Neural progenitor cell (in vitro differentiated cells): ENCODE results near the gene CA10. TPM values are rescaled to one million over a fixed set of nuclear protein-coding genes. Genes with fewer than 3 reads are reported as not detected.

ENCODE experiments used
- DNase-seq: peaks from one replicate; pipeline ENCODE4 v3.0.0-alpha.2; 2016; ENCODE audit warnings: low spot score
- H2AFZ ChIP-seq: fragments of 200-600 bp; sonication (generic); replicated peaks from 2 replicates; pipeline ENCODE4 v1.6.1; 2016; ENCODE audit warnings: antibody characterized with exemption
- H3F3A ChIP-seq: fragments of 200-600 bp; sonication (generic); 2 replicates; pipeline ENCODE4 v1.6.1; 2016; ENCODE audit warnings: antibody characterized with exemption, low read depth
- H3K27ac ChIP-seq: fragments of 200-600 bp; sonication (generic); 2 replicates; pipeline ENCODE4 v1.5.1; 2016; ENCODE audit warnings: mild to moderate bottlenecking
- H3K27me3 ChIP-seq: fragments of 200-600 bp; sonication (generic); 2 replicates; pipeline ENCODE4 v1.6.1; 2016; ENCODE audit warnings: mild to moderate bottlenecking, moderate library complexity
- H3K36me3 ChIP-seq: fragments of 200-600 bp; sonication (generic); 2 replicates; pipeline ENCODE4 v1.5.1; 2016
- H3K4me1 ChIP-seq: fragments of 200-600 bp; sonication (generic); 2 replicates; pipeline ENCODE4 v1.6.1; 2016; ENCODE audit warnings: mixed run types
- H3K4me2 ChIP-seq: fragments of 200-600 bp; sonication (generic); 2 replicates; pipeline ENCODE4 v1.6.1; 2016
- H3K4me3 ChIP-seq: fragments of 200-600 bp; sonication (generic); 2 replicates; pipeline ENCODE4 v1.5.1; 2016
- H3K79me2 ChIP-seq: fragments of 200-600 bp; sonication (generic); 2 replicates; pipeline ENCODE4 v1.6.1; 2016; ENCODE audit warnings: low read depth
- H3K9ac ChIP-seq: fragments of 200-600 bp; sonication (generic); 2 replicates; pipeline ENCODE4 v1.6.1; 2016
- H3K9me3 ChIP-seq: fragments of 200-600 bp; sonication (generic); 2 replicates; pipeline ENCODE4 v1.5.1; 2016; ENCODE audit warnings: low read depth
- H4K20me1 ChIP-seq: fragments of 200-600 bp; sonication (generic); 2 replicates; pipeline ENCODE4 v1.6.1; 2016; ENCODE audit warnings: low read depth
- H3K27ac Mint-ChIP-seq: 3 replicates; pipeline ENCODE4 v1.8.0; 2021; ENCODE audit warnings: mixed read lengths
- H3K27me3 Mint-ChIP-seq: 2 replicates; pipeline ENCODE4 v1.8.0; 2022; ENCODE audit warnings: low read depth, mild to moderate bottlenecking, inconsistent platforms, moderate library complexity, mixed read lengths; ENCODE audit not compliant: insufficient read depth
- H3K36me3 Mint-ChIP-seq: 3 replicates; pipeline ENCODE4 v1.8.0; 2021; ENCODE audit warnings: mixed read lengths
- H3K4me1 Mint-ChIP-seq: 3 replicates; pipeline ENCODE4 v1.8.0; 2021; ENCODE audit warnings: mixed read lengths
- H3K4me3 Mint-ChIP-seq: 3 replicates; pipeline ENCODE4 v1.8.0; 2021; ENCODE audit warnings: mild to moderate bottlenecking, moderate library complexity, mixed read lengths
- H3K9me3 Mint-ChIP-seq: 3 replicates; pipeline ENCODE4 v1.8.0; 2020; ENCODE audit warnings: mixed read lengths
- EZH2 ChIP-seq: fragments of 200-600 bp; sonication (generic); IDR thresholded peaks from 2 replicates; pipeline ENCODE4 v1.6.1; 2017; ENCODE audit warnings: antibody characterized with exemption, mild to moderate bottlenecking, moderate library complexity
- EZH2phosphoT487 ChIP-seq: fragments of 200-600 bp; sonication (generic); IDR thresholded peaks from 2 replicates; pipeline ENCODE4 v1.6.1; 2017; ENCODE audit warnings: antibody characterized with exemption
- total RNA-seq: library from RNA; depleted of rRNA; stranded (reverse); fragments of >200 nt; gene quantifications from 2 replicates; pipeline ENCODE4 v1.2.3, GENCODE V29; 2015; ENCODE audit warnings: low replicate concordance
- TF ChIP-seq, protein P1 (sequence below): fragments of 200-600 bp; sonication (generic); IDR thresholded peaks from 2 replicates; pipeline ENCODE4 v1.5.1; 2017; ENCODE audit warnings: antibody characterized with exemption, mild to moderate bottlenecking

The CA10 gene
- total RNA-seq, 1 donor from 2014 or later: 0.65 TPM

DNA sequence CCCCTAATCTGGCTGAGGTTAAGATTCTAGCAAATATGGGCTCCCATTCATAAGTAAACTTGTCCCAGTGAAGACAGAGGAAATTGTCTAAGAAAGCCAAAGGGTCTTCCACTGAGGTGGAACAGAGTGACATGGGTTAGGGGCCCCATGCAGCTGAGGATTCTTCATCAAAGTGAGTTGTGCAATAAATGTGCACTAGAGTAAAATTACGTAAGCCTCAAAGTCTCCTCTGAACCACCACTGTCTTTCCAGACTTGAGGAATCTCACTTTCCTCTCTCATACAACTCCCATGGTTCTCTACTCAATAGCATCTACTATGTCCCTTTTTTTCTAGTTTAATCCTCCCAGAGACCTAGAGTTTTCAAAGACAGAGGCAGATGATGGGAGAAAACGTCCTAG, 132.4 kb downstream of the CA10 start:
- no peaks in the 10 kb centered on the region for H3K36me3 Mint-ChIP-seq
- H3K4me1 Mint-ChIP-seq: peaks cover 12% of the 10 kb centered on the region
- H3F3A ChIP-seq: no peaks in the 10 kb centered on the region
- H3K36me3 ChIP-seq: no peaks in the 10 kb centered on the region
- H3K4me3 Mint-ChIP-seq: no peak overlapping the region
- H4K20me1 ChIP-seq: no peaks in the 10 kb centered on the region
- no peak overlapping the region for H3K9ac ChIP-seq
- H3K27ac ChIP-seq: no peak overlapping the region
- no peaks in the 10 kb centered on the region for H3K79me2 ChIP-seq
- no peaks in the 10 kb centered on the region for H3K9me3 Mint-ChIP-seq
- H3K9me3 ChIP-seq: no peaks in the 10 kb centered on the region
- H3K27me3 ChIP-seq: no peaks in the 10 kb centered on the region
- no peak for DNase-seq
- H3K27ac Mint-ChIP-seq: no peak overlapping the region
- peaks cover 3% of the 10 kb centered on the region for H3K4me1 ChIP-seq
- no peak overlapping the region for H3K4me2 ChIP-seq
- TF ChIP-seq EZH2 (no peak), EZH2phosphoT487 (no peak)
- TF ChIP-seq, protein P1, sequence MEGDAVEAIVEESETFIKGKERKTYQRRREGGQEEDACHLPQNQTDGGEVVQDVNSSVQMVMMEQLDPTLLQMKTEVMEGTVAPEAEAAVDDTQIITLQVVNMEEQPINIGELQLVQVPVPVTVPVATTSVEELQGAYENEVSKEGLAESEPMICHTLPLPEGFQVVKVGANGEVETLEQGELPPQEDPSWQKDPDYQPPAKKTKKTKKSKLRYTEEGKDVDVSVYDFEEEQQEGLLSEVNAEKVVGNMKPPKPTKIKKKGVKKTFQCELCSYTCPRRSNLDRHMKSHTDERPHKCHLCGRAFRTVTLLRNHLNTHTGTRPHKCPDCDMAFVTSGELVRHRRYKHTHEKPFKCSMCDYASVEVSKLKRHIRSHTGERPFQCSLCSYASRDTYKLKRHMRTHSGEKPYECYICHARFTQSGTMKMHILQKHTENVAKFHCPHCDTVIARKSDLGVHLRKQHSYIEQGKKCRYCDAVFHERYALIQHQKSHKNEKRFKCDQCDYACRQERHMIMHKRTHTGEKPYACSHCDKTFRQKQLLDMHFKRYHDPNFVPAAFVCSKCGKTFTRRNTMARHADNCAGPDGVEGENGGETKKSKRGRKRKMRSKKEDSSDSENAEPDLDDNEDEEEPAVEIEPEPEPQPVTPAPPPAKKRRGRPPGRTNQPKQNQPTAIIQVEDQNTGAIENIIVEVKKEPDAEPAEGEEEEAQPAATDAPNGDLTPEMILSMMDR: no peak
- no peak overlapping the region for H2AFZ ChIP-seq
- no peak overlapping the region for H3K4me3 ChIP-seq
- peaks cover 3% of the 10 kb centered on the region for H3K27me3 Mint-ChIP-seq

DNA sequence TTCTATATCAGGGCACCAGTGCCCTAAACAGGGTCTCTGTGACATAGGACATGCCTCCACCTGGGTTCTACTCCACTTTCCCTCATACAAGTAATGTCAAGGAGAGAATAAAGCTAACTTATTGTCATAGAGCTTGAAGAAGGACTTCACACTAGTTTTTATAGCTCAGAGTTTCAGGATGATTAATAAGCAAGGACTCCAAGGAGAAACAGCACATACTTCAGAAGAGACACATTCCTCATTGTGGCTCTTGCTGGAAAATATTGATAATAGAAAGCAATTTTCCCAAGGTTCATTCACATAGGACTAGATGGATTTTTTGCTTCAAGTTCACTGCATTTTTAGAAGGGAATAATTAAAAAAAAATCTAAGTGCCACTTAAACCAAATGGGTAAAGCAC, 133.3 kb downstream of the CA10 start:
- peaks cover 9% of the 10 kb centered on the region for H3K4me1 Mint-ChIP-seq
- no peaks in the 10 kb centered on the region for H3F3A ChIP-seq
- H3K4me1 ChIP-seq: peaks cover 3% of the 10 kb centered on the region
- peaks cover 3% of the 10 kb centered on the region for H3K27me3 Mint-ChIP-seq
- H3K4me3 Mint-ChIP-seq: no peak overlapping the region
- H3K9me3 Mint-ChIP-seq: no peaks in the 10 kb centered on the region
- H3K36me3 Mint-ChIP-seq: no peaks in the 10 kb centered on the region
- no peaks in the 10 kb centered on the region for H3K36me3 ChIP-seq
- no peak overlapping the region for H3K9ac ChIP-seq
- H2AFZ ChIP-seq: no peak overlapping the region
- TF ChIP-seq, protein P1: no peak
- TF ChIP-seq EZH2phosphoT487: no peak
- TF ChIP-seq EZH2: no peak
- DNase-seq: no peak
- no peaks in the 10 kb centered on the region for H3K27me3 ChIP-seq
- H3K27ac ChIP-seq: no peak overlapping the region
- H3K79me2 ChIP-seq: no peaks in the 10 kb centered on the region
- no peak overlapping the region for H3K4me3 ChIP-seq
- H3K9me3 ChIP-seq: no peaks in the 10 kb centered on the region
- no peak overlapping the region for H3K4me2 ChIP-seq
- H3K27ac Mint-ChIP-seq: no peak overlapping the region
- H4K20me1 ChIP-seq: no peaks in the 10 kb centered on the region

DNA sequence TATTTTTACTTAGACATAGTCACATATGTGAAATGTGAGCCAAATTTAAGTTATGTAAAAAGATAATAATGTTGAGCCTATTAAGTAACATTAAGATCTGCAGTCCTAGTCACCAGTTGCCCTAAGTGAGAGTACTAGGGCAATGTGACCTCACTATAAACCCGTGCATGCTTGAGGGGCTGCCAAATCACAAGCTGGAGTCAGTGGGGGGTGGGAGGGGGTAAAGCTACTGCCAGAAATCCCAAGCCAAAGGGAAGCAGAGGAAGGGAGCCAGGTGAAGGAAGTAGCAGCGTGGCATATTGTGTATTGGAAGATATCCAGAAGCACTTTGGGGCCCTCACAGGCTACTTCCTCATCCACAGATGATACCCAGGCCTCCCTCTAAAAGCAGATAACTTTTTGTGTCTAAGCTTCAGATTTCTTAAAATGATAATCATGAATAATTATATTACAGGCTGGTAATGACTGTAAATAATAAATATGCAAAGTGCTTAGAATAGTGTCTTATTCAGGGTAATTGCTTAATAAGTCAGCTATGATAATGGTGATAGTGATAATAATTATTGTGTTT, 134.1 kb downstream of the CA10 start:
- peaks cover 6% of the 10 kb centered on the region for H3K4me1 Mint-ChIP-seq
- H3K79me2 ChIP-seq: no peaks in the 10 kb centered on the region
- no peak for DNase-seq
- no peak overlapping the region for H3K4me2 ChIP-seq
- no peaks in the 10 kb centered on the region for H3K9me3 Mint-ChIP-seq
- peaks cover 3% of the 10 kb centered on the region for H3K27me3 Mint-ChIP-seq
- H3F3A ChIP-seq: no peaks in the 10 kb centered on the region
- no peak overlapping the region for H3K27ac ChIP-seq
- no peak overlapping the region for H3K27ac Mint-ChIP-seq
- no peaks in the 10 kb centered on the region for H3K27me3 ChIP-seq
- no peak for TF ChIP-seq EZH2phosphoT487
- no peak overlapping the region for H3K4me3 Mint-ChIP-seq
- H3K4me1 ChIP-seq: peaks cover 3% of the 10 kb centered on the region
- no peak overlapping the region for H3K4me3 ChIP-seq
- no peaks in the 10 kb centered on the region for H3K9me3 ChIP-seq
- H3K36me3 ChIP-seq: no peaks in the 10 kb centered on the region
- H3K9ac ChIP-seq: no peak overlapping the region
- H4K20me1 ChIP-seq: no peaks in the 10 kb centered on the region
- no peak overlapping the region for H2AFZ ChIP-seq
- H3K36me3 Mint-ChIP-seq: no peaks in the 10 kb centered on the region

DNA sequence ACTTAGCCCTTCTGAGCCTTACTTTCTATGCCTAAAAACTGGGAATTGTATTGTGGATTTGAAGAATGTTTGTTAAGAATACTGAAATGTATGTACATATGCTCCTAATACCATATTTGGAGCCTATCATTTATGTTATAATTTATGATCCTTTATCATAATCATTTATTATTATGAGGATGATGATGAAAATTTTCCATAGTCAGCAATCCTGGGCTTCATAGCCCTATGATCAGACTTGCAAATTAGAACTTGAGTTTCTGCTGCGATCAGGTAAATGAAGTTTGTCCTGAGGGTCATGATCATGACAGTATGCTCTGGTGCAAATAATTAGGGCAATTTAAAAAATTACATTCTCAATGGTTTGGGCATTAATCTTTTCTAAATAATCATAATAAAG, 147.4 kb downstream of the CA10 start:
- H3K4me3 Mint-ChIP-seq: no peak overlapping the region
- H3K27ac ChIP-seq: no peak overlapping the region
- H3K4me1 Mint-ChIP-seq: no peaks in the 10 kb centered on the region
- no peak overlapping the region for H3K4me3 ChIP-seq
- H2AFZ ChIP-seq: no peak overlapping the region
- no peak overlapping the region for H3K27ac Mint-ChIP-seq
- H3K9ac ChIP-seq: no peak overlapping the region
- no peaks in the 10 kb centered on the region for H3K36me3 Mint-ChIP-seq
- H3K79me2 ChIP-seq: no peaks in the 10 kb centered on the region
- H3K36me3 ChIP-seq: no peaks in the 10 kb centered on the region
- no peaks in the 10 kb centered on the region for H4K20me1 ChIP-seq
- H3K4me2 ChIP-seq: no peak overlapping the region
- H3K27me3 Mint-ChIP-seq: no peaks in the 10 kb centered on the region
- no peak for DNase-seq
- TF ChIP-seq EZH2phosphoT487 (no peak), EZH2 (no peak)
- TF ChIP-seq, protein P1: no peak
- no peaks in the 10 kb centered on the region for H3K4me1 ChIP-seq
- H3K9me3 Mint-ChIP-seq: no peaks in the 10 kb centered on the region
- H3F3A ChIP-seq: no peaks in the 10 kb centered on the region
- H3K27me3 ChIP-seq: no peaks in the 10 kb centered on the region
- no peaks in the 10 kb centered on the region for H3K9me3 ChIP-seq
